ENCODE measurements around the gene TGFB3. TPM values are rescaled to one million over a fixed set of nuclear protein-coding genes. Genes with fewer than 3 reads are reported as not detected.
A peak's percentile ranks its signal among the peaks of the same experiment; 100 is the strongest.

Gene TGFB3
- total and polyA plus RNA-seq, 2 of the 13 experiments (the other 11 are each of a cell fraction or from before 2014, with no cell fraction given) = 1.4 to 2.5 TPM

GRCh38 chr14:75910048-75910447 lies 71.7 kb downstream of the TGFB3 start:
- Histone ChIP-seq H3K79me2 (ENCODE audit: insufficient read depth, low read length) (no peaks in the 10 kb centered on the region), H3K9ac (ENCODE audit: insufficient read depth, low read depth, low read length) (no peak overlapping the region), H2AFZ (ENCODE audit: low read length) (no peak overlapping the region), H3K4me3 (replicated peaks in 1 of 3; ENCODE audit: insufficient read depth in 1 of 3, low read depth in 2 of 3, low read length in 3 of 3) (no peak overlapping the region), H3K4me2 (ENCODE audit: low read depth, low read length) (no peak overlapping the region), H3K27ac (ENCODE audit: extremely low read length, insufficient read depth, low read length) (no peak overlapping the region), H3K27me3 (ENCODE audit: control insufficient read depth in 1 of 2, insufficient read depth in 2 of 2, low read length in 2 of 2) (no peaks in the 10 kb centered on the region), H4K20me1 (ENCODE audit: insufficient read depth, low read length) (no peaks in the 10 kb centered on the region), H3K4me1 (ENCODE audit: insufficient read depth, low read length) (peaks cover 6% of the 10 kb centered on the region), H3K9me3 (ENCODE audit: low read length) (no peaks in the 10 kb centered on the region), H3K36me3 (replicated peaks in 1 of 2; ENCODE audit: control insufficient read depth in 1 of 2, insufficient read depth in 2 of 2, low read length in 2 of 2) (peaks cover 0 to 1% of the 10 kb centered on the region in 2 experiments; a peak in 2 of 5 replicates)
- intact Hi-C loops (cut with micrococcal nuclease; ENCODE audit: unreplicated experiment) = no loop called here
- ATAC-seq (no peak), DNase-seq (ENCODE audit: low spot score) (no peak), FAIRE-seq (no peak)
- POLR2A ChIA-PET = no interaction called here
- BruUV-seq (replicated peaks) = no TSS peak
- in situ Hi-C loops (cut with HindIII; ENCODE audit: extremely low pct_ligation_motif_present, low pct_unique_long_range_greater_than_20kb) = no loop called here
- 85% methylated on average over 2 of the region's 2 CpGs for WGBS (ENCODE audit: low lambda C conversion rate)
- peak in 1 of 2 experiments; percentile 58; a peak in 2 of 4 replicates for TF ChIP-seq MAFK (conservative IDR thresholded peaks at IDR 0.05 in 1 of 2, IDR thresholded peaks at IDR 0.05 in 1 of 2; ENCODE audit: low read length in 2 of 2)
- no peak for TF ChIP-seq PHF8 (CRISPR knock-in tag; IDR thresholded peaks at IDR 0.05)
- CTCF ChIA-PET (ENCODE audit: low intra/inter-chr PET ratio, low total read pairs) = no interaction called here

GRCh38 chr14:75909630-75910029 lies 72.2 kb downstream of the TGFB3 start:
- Histone ChIP-seq H3K4me2 (ENCODE audit: low read depth, low read length) (no peak overlapping the region), H3K4me3 (replicated peaks in 1 of 3; ENCODE audit: insufficient read depth in 1 of 3, low read depth in 2 of 3, low read length in 3 of 3) (no peak overlapping the region), H3K27ac (ENCODE audit: extremely low read length, insufficient read depth, low read length) (no peak overlapping the region), H3K79me2 (ENCODE audit: insufficient read depth, low read length) (no peaks in the 10 kb centered on the region), H3K27me3 (ENCODE audit: control insufficient read depth in 1 of 2, insufficient read depth in 2 of 2, low read length in 2 of 2) (no peaks in the 10 kb centered on the region), H3K9me3 (ENCODE audit: low read length) (no peaks in the 10 kb centered on the region), H2AFZ (ENCODE audit: low read length) (no peak overlapping the region), H4K20me1 (ENCODE audit: insufficient read depth, low read length) (no peaks in the 10 kb centered on the region), H3K4me1 (ENCODE audit: insufficient read depth, low read length) (peaks cover 2% of the 10 kb centered on the region), H3K9ac (ENCODE audit: insufficient read depth, low read depth, low read length) (no peak overlapping the region), H3K36me3 (replicated peaks in 1 of 2; ENCODE audit: control insufficient read depth in 1 of 2, insufficient read depth in 2 of 2, low read length in 2 of 2) (peaks cover 0 to 1% of the 10 kb centered on the region in 2 experiments; a peak in 2 of 5 replicates)
- DNase-seq (ENCODE audit: low spot score) (no peak), FAIRE-seq (no peak), ATAC-seq (no peak)
- POLR2A ChIA-PET = no interaction called here
- no TSS peak for BruUV-seq (replicated peaks)
- 100% methylated on average over 3 of the region's 3 CpGs for WGBS (ENCODE audit: low lambda C conversion rate)
- intact Hi-C loops (cut with micrococcal nuclease; ENCODE audit: unreplicated experiment) (loop anchor here (5.0 kb wide), 2 partner anchors 197 to 478 kb away; no protein-coding TSS in a partner anchor), in situ Hi-C loops (cut with HindIII; ENCODE audit: extremely low pct_ligation_motif_present, low pct_unique_long_range_greater_than_20kb) (loop anchor here (5.0 kb wide), 1 partner anchor 73 kb away; the partner anchor contains the start of gene TGFB3)
- CTCF ChIA-PET (ENCODE audit: low intra/inter-chr PET ratio, low total read pairs) = no interaction called here
- TF ChIP-seq KMT2A (CRISPR knock-in tag; IDR thresholded peaks at IDR 0.05) (no peak), ZNF570 (CRISPR knock-in tag; IDR thresholded peaks at IDR 0.05; ENCODE audit: borderline replicate concordance) (no peak), HOMEZ (CRISPR knock-in tag; IDR thresholded peaks at IDR 0.05; ENCODE audit: low read depth) (no peak), ZNF564 (CRISPR knock-in tag; IDR thresholded peaks at IDR 0.05) (no peak), BRCA1 (CRISPR knock-in tag; IDR thresholded peaks at IDR 0.05) (no peak), ZNF761 (CRISPR knock-in tag; conservative IDR thresholded peaks at IDR 0.05) (no peak), ZNF20 (CRISPR knock-in tag; IDR thresholded peaks at IDR 0.05) (no peak), ZKSCAN1 (IDR thresholded peaks at IDR 0.05; ENCODE audit: low read length) (no peak), ZBTB7A (CRISPR knock-in tag; IDR thresholded peaks at IDR 0.05) (no peak), NR2C2 (CRISPR knock-in tag; IDR thresholded peaks at IDR 0.05; ENCODE audit: borderline replicate concordance) (no peak), BRD4 (CRISPR knock-in tag; IDR thresholded peaks at IDR 0.05) (no peak), ZMAT5 (CRISPR knock-in tag; IDR thresholded peaks at IDR 0.05; ENCODE audit: borderline replicate concordance, low read depth) (no peak), BCL3 (CRISPR knock-in tag; IDR thresholded peaks at IDR 0.05) (no peak), ZBTB34 (CRISPR knock-in tag; IDR thresholded peaks at IDR 0.05) (no peak)
